GM21526 (cell line): ENCODE measurements around the gene PAQR5.
"Not testable (repeated sequence)": the region's sequence is repeated elsewhere in the genome, so short reads cannot be mapped to it uniquely, and the experiment has no call there.

ENCODE experiments used
- ATAC-seq: cut with Tn5 transposase; IDR thresholded peaks from one replicate; pipeline ENCODE4 v1.9.1; 2021; ENCODE audit warnings: moderate library complexity; ENCODE audit not compliant: unreplicated experiment, low FRiP score

Gene PAQR5

DNA sequence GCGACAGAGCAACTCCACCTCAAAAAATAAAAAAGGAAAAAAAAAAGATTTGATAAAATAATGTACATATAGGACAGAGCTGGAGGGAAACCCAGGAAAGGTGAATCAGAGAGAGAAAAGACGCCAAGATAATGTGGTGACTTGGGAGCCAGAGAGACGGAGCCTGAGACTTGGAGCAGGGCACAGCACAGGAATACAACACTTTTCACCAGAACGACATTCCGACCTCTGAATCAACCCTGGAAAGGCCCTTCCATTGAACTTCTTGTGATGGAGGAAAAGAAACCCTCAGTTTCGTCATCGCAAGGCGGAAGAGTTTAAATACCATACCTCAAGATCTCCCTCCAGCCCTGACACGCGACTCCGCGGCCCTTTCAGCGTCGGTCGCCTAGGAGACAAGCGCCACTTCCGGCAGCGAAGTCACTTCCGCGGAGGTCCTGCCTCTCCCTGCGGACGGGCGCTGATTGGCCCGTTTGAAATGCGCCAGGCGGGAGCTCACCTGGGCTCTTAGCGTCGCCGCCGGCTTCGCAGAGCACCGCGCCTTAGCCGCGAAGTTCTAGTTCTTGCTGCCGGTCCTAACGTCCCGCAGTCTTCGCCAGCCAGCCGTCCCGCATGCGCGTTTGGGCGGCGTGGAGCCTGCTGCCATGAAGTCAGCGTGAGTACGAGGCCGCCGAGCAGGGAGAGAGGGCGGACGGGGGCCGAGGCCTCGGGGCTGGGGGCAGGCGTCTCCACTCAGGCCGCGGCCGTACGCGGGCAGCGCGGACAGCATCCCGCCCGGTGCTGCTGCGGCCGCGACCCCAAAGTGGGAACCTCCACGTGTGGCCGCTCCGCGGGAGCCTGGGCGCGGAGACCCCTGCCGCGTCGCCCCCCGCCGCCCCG is 115.3 kb downstream of the PAQR5 start, which contains the start of gene KIF23:
TSS of gene KIF23 (plus strand) at position 528 of the 879 bp plus-strand sequence. CDS start at position 645, 117 bp downstream.
- ATAC-seq = peak; percentile 94

- ATAC-seq = peak; percentile 32
Measured at GRCh38 chr15:69414701-69415167, 116.0 kb downstream of the PAQR5 start.

- no peak for ATAC-seq
Measured at GRCh38 chr15:69415381-69415780, 116.7 kb downstream of the PAQR5 start.

DNA sequence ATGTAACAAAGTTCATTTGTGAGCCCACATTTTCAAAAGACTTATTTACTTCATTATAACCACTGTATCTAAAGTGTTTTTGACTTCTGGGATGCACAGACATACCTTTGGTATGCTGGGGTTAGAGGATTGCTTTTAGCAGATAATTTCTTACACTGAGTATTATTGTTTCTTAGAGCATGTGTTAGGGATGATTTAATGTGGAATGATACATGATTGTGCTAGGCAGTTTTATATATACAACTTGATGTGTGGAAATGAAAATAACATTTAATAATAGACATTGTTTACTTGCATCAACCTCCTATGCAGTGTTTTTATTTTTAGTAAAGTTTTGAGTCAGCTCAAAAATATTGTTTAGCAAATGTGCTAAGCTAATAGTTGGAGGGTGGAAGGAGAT is 118.9 kb downstream of the PAQR5 start:
- no peak for ATAC-seq

- no peak for ATAC-seq
Measured at GRCh38 chr15:69421498-69421897, 122.8 kb downstream of the PAQR5 start.

GRCh38 chr15:69422336-69422895 is 123.7 kb downstream of the PAQR5 start:
- ATAC-seq = no peak

GRCh38 chr15:69424001-69424400 is 125.3 kb downstream of the PAQR5 start:
- ATAC-seq = no peak

DNA sequence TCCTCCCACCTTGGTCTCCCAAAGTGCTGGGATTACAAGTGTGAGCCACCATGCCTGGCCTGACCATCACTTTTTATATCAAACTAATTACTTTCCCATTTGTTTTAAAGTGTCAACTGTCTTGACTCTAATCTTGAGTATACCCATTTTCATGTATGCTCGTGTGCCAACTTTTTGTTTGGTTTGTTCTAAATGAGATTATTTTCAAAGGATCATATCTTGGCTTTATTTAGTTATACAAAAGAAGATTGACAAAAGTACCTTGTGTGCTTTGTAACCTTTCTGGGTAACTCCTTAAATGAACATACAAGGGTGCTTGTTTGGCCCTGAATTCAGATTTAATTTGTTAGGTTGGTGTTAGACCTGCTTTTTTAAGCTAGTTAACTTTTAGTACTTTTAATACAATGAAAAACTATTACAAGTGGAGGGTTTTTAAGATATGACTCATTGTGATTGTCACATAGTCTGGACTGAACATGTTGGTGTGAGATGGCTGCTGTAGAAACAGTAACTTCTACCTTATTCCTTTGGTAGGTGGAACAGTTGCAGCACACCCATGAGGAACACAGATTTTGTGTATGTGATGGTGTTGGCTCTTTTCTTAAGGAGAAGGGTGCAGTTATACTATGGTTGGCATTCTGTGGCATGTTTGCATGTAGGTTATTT is 126.2 kb downstream of the PAQR5 start:
- no peak for ATAC-seq

- no peak for ATAC-seq
Measured at GRCh38 chr15:69433831-69434230, 135.1 kb downstream of the PAQR5 start.

DNA sequence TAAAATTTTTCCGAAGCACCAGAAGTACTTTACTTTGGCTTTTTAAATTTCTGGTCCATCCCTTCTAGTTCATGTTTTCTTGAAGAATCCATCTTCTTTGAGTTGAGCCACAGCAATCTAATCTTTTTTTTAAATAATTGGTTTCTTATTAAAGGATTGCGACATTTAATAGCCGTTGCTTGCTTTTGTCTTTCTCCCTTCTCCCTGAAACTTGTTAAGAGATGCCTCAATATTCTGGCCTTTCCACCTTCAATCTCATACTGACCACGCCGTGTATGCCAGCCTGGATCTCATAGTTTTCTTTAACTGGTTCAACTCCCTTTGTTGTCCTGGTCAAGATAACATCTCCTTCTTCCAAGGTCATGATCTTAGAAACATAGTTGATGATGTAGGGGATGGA is 135.5 kb downstream of the PAQR5 start:
- ATAC-seq = no peak

GRCh38 chr15:69434679-69435078 is 136.0 kb downstream of the PAQR5 start:
- ATAC-seq = no peak

DNA sequence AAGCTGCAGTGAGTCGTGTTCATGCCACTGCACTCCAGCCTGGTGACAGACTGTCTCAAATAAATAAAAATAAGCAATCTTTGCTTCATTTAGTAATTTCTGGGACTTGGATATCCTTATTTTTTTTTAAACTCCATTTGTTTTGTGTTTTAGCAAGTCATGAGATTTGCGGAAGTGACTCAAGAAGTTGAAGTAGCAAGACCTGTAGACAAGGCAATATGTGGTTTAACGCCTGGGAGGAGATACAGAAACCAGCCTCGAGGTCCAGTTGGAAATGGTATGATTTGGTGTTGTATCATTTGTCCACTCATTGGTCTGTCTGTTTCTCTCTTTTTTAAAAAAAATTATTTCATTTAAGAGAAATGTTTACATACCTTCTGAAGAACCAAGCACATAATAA is 137.3 kb downstream of the PAQR5 start:
- ATAC-seq = no peak

- ATAC-seq = no peak
Measured at GRCh38 chr15:69436951-69437350, 138.2 kb downstream of the PAQR5 start.

DNA sequence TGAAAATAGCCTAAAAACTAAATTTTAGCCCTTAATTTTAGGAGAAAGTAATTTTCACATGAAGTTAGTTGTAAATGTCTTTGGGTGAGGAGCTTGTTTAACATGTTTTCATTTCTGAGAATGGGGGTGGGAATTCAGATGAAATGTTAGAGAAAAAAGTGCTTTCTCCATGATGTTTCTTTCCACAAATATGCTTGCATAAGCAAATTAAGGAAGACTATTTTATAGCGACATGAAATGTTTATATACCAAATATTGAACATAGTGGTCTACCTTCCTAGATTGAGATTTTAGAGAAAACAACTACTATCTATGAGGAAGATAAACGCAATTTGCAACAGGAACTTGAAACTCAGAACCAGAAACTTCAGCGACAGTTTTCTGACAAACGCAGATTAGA is 140.9 kb downstream of the PAQR5 start:
- ATAC-seq = no peak

- ATAC-seq = peak; percentile 43
Measured at GRCh38 chr15:69443032-69443611, 144.4 kb downstream of the PAQR5 start.

GRCh38 chr15:69444686-69445085 is 146.0 kb downstream of the PAQR5 start:
- ATAC-seq = peak; percentile 43

- no peak for ATAC-seq
Measured at GRCh38 chr15:69446953-69447352, 148.2 kb downstream of the PAQR5 start.

GRCh38 chr15:69450221-69450620 is 151.5 kb downstream of the PAQR5 start:
- not testable (repeated sequence) for ATAC-seq

GRCh38 chr15:69450968-69451695 is 152.4 kb downstream of the PAQR5 start:
- no peak for ATAC-seq

DNA sequence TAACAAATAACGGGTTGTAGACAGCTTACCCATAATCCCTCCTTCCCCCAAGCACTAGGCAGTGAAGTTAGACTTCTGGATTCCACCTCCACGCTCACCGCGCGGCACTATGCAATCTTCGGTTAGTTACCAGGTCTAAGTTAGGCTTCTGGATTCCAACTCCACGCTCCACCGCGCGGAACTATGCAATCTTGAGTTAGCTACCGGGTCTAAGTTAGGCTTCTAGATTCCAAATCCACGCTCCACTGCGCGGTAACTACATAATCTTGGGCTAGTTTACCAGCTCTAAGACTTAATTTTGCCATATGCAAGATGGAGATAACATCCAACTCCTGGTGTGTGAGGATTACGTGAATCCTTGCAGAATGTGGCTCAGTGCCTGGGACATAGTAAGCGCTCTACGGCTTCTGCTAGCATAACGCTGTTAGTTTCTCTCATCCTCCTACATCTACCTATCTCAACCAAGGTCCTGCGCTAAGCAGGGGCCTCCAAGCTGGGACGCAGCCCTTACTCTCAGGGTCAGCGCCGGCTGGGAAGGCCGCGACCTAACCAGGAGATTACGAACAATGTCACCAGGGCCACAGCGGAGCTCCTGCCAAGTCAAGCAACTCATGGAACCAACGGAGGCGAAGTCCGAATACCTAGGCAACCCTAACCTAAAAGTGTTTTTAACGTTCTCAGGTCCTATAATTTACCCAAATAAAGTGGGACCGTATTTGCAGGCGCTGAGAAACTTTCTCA is 153.4 kb downstream of the PAQR5 start:
- ATAC-seq = peak; percentile 22
